K562 (cell line): ENCODE data around the gene CSF2RB. TPM values are rescaled to one million over a fixed set of nuclear protein-coding genes. Genes with fewer than 3 reads are reported as not detected.

ENCODE experiments used
- ATF7 ChIP-seq: fragments of 450-650 bp; IDR thresholded peaks from 2 replicates; pipeline ENCODE4 v1.7.1; 2014; ENCODE audit warnings: mild to moderate bottlenecking, moderate library complexity
- BHLHE40 ChIP-seq: IDR thresholded peaks from 2 replicates; pipeline ENCODE4 v1.6.1; 2011; ENCODE audit warnings: low read length, improper control_type of control experiment
- BRD4 ChIP-seq: fragments of 200-600 bp; sonication (generic); IDR thresholded peaks from 2 replicates; pipeline ENCODE4 v1.6.1; 2017; ENCODE audit warnings: inconsistent platforms
- FOXP1 ChIP-seq: sonication (generic); formaldehyde crosslinking; IDR thresholded peaks from 2 replicates; pipeline ENCODE4 v1.8.0; 2022; ENCODE audit warnings: mild to moderate bottlenecking, missing genetic modification reagents
- HDAC2 ChIP-seq: fragments of 450-650 bp; IDR thresholded peaks from 2 replicates; pipeline ENCODE4 v1.6.1; 2016; ENCODE audit warnings: mild to moderate bottlenecking
- IFI16 ChIP-seq: fragments of 250-450 bp; sonication (Bioruptor Pico); IDR thresholded peaks from 2 replicates; pipeline ENCODE4 v2.1.2; 2022; ENCODE audit warnings: mild to moderate bottlenecking, inconsistent platforms
- KAT7 ChIP-seq: sonication (generic); formaldehyde crosslinking; IDR thresholded peaks from 2 replicates; pipeline ENCODE4 v1.8.0; 2022; ENCODE audit warnings: missing genetic modification reagents, mild to moderate bottlenecking, borderline replicate concordance
- L3MBTL2 ChIP-seq: fragments of 450-650 bp; IDR thresholded peaks from 2 replicates; pipeline ENCODE4 v1.6.1; 2016; ENCODE audit warnings: mild to moderate bottlenecking, moderate library complexity
- MAFG ChIP-seq: fragments of 450-650 bp; conservative IDR thresholded peaks from 2 replicates; pipeline ENCODE4 v1.6.1; 2016; ENCODE audit warnings: missing genetic modification characterization, missing compliant biosample characterization
- MCM7 ChIP-seq, 2 experiments: fragments of 450-650 bp; IDR thresholded peaks; 2 replicates each; pipeline ENCODE4 v1.6.1; 2016 to 2018
- NR2C1 ChIP-seq, 2 experiments: fragments of 450-650 bp; IDR thresholded peaks; 2 replicates each; pipeline ENCODE4 v1.6.1; 2017; ENCODE audit warnings: mild to moderate bottlenecking in 2 of 2, antibody characterized with exemption in 1 of 2, inconsistent platforms in 1 of 2, missing compliant biosample characterization in 1 of 2, missing genetic modification characterization in 1 of 2
- NR4A1 ChIP-seq, 2 experiments: fragments of 250-450 bp in 1 of 2; fragments of 450-650 bp in 1 of 2; sonication (Bioruptor Pico) in 1 of 2; IDR thresholded peaks; 2 replicates each; pipeline versions ENCODE4 v1.4.0 to v1.6.1; 2016 to 2020; ENCODE audit warnings: mild to moderate bottlenecking in 2 of 2, missing compliant biosample characterization in 1 of 2, missing genetic modification characterization in 1 of 2, moderate library complexity in 1 of 2
- PTTG1 ChIP-seq: fragments of 450-650 bp; IDR thresholded peaks from 2 replicates; pipeline ENCODE4 v1.6.1; 2016; ENCODE audit warnings: low read depth, mild to moderate bottlenecking, missing genetic modification characterization, missing compliant biosample characterization
- RFX5 ChIP-seq: IDR thresholded peaks from 2 replicates; pipeline ENCODE4 v1.6.1; 2011; ENCODE audit warnings: low read depth, mild to moderate bottlenecking, improper control_type of control experiment, low read length
- SMAD4 ChIP-seq: fragments of 250-450 bp; sonication (Bioruptor Pico); conservative IDR thresholded peaks from 2 replicates; pipeline ENCODE4 v1.8.0; 2021; ENCODE audit warnings: inconsistent platforms, mild to moderate bottlenecking, moderate library complexity
- SP1 ChIP-seq: sonication (generic); formaldehyde crosslinking; IDR thresholded peaks from 2 replicates; pipeline ENCODE4 v1.8.1; 2022; ENCODE audit warnings: mild to moderate bottlenecking, missing genetic modification reagents
- TEAD2 ChIP-seq: fragments of 450-650 bp; IDR thresholded peaks from 2 replicates; pipeline ENCODE4 v1.6.1; 2016; ENCODE audit warnings: missing genetic modification characterization, control low read depth, missing compliant biosample characterization
- ZNF239 ChIP-seq: fragments of 250-450 bp; sonication (Bioruptor Pico); IDR thresholded peaks from 2 replicates; pipeline ENCODE4 v1.4.0; 2020; ENCODE audit warnings: mild to moderate bottlenecking
- ZNF263 ChIP-seq: sonication (generic); formaldehyde crosslinking; IDR thresholded peaks from 2 replicates; pipeline ENCODE4 v1.8.0; 2022; ENCODE audit warnings: mild to moderate bottlenecking, missing genetic modification reagents, borderline replicate concordance
- ZNF77 ChIP-seq: fragments of 250-450 bp; sonication (Bioruptor Pico); IDR thresholded peaks from 2 replicates; pipeline ENCODE4 v1.5.0; 2020
- ZZZ3 ChIP-seq: fragments of 450-650 bp; IDR thresholded peaks from 2 replicates; pipeline ENCODE4 v1.6.1; 2016; ENCODE audit warnings: antibody characterized with exemption, mild to moderate bottlenecking, moderate library complexity
- polyA plus RNA-seq, 8 experiments: library from polyadenylated mRNA; depleted of rRNA in 4 of 8; stranded (reverse) in 5 of 8; unstranded in 3 of 8; fragments of >200 nt; fragmentation: Nextera tagmentation in 2 of 8; fragmentation: Illumina TruSeq in 1 of 8; extraction: Ambion mirVana in 2 of 8; extraction: Trizol in 1 of 8; gene quantifications; 2 replicates each; pipeline versions ENCODE4 v1.2.1 to v1.2.3, GENCODE V29; 2011 to 2014; ENCODE audit warnings: inconsistent platforms in 1 of 8, missing spikeins in 1 of 8
- total RNA-seq, 7 experiments: library from RNA; depleted of rRNA in 6 of 7; stranded (reverse); fragments of >200 nt in 6 of 7; fragmentation: Illumina TruSeq in 2 of 7; extraction: Trizol in 2 of 7; gene quantifications; 2 replicates each; pipeline versions ENCODE4 v1.2.1 to v1.2.3, GENCODE V29; 2011 to 2021; ENCODE audit warnings: low replicate concordance in 1 of 7
- TF ChIP-seq, protein P1 (sequence below), 2 experiments: IDR thresholded peaks; 2 replicates each; pipeline ENCODE4 v1.6.1; 2011; ENCODE audit warnings: borderline replicate concordance in 1 of 2, control low read depth in 1 of 2, low read depth in 1 of 2, low read length in 1 of 2, mild to moderate bottlenecking in 1 of 2, mixed read lengths in 1 of 2, moderate library complexity in 1 of 2; ENCODE audit not compliant: insufficient read depth in 1 of 2, insufficient read length in 1 of 2, poor library complexity in 1 of 2, severe bottlenecking in 1 of 2; ENCODE audit errors: extremely low read depth in 1 of 2
- TF ChIP-seq, protein P2 (sequence below): fragments of 450-650 bp; IDR thresholded peaks from 2 replicates; pipeline ENCODE4 v1.6.1; 2016
- TF ChIP-seq, protein P3 (sequence below): sonication (generic); formaldehyde crosslinking; IDR thresholded peaks from 2 replicates; pipeline ENCODE4 v1.8.0; 2022; ENCODE audit warnings: mild to moderate bottlenecking, missing genetic modification reagents, borderline replicate concordance
- TF ChIP-seq, protein P4 (sequence below): fragments of 250-450 bp; sonication (Bioruptor Pico); IDR thresholded peaks from 2 replicates; pipeline ENCODE4 v1.4.0; 2020

Gene CSF2RB
- total and polyA plus RNA-seq, 9 of the 15 experiments (the other 6 are each of a cell fraction or from before 2014, with no cell fraction given), result 0.04 to 1.0 (median 0.36) TPM

DNA sequence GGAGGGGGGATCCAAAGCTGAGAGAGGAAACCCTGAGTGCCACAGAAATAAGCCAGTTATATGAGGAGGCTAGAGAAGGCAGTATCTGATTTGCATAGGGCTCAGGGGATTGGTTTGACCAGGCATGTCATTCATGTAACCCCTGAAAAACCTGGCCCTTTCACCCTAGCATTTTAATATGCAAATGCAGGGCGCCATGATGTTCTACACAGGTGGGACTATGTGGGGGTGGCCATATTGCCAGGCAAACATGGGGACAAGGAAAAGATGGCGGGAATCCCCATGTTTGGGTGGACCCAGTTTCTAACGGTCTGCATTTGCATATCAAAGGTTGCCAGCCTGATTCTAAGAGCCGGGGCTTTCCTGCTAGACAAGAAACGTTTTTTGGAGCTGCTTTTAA, 27.2 kb downstream of the CSF2RB start (continued):
- TF ChIP-seq NR4A1 (CRISPR knock-in tag; IDR thresholded peaks at IDR 0.05) (no peak), NR4A1 (tag; IDR thresholded peaks at IDR 0.05) (no peak), SP1 (CRISPR knock-in tag) (no peak), PTTG1 (tag) (no peak), HDAC2 (no peak), SMAD4 (CRISPR knock-in tag) (no peak), RFX5 (no peak), FOXP1 (CRISPR knock-in tag) (no peak), BHLHE40 (no peak), MAFG (tag) (no peak), ZNF263 (CRISPR knock-in tag) (no peak), MCM7 (IDR thresholded peaks at IDR 0.05) (no peak), ZNF239 (CRISPR knock-in tag) (no peak), ZNF77 (CRISPR knock-in tag) (no peak), ATF7 (no peak), BRD4 (no peak), TEAD2 (no peak), L3MBTL2 (no peak), IFI16 (no peak), NR2C1 (IDR thresholded peaks at IDR 0.05) (no peak), NR2C1 (tag; IDR thresholded peaks at IDR 0.05) (0 out of 2 replicates have a peak, but pooled peaks have one; percentile 31), ZZZ3 (no peak), KAT7 (CRISPR knock-in tag) (no peak)
- TF ChIP-seq, protein P1, sequence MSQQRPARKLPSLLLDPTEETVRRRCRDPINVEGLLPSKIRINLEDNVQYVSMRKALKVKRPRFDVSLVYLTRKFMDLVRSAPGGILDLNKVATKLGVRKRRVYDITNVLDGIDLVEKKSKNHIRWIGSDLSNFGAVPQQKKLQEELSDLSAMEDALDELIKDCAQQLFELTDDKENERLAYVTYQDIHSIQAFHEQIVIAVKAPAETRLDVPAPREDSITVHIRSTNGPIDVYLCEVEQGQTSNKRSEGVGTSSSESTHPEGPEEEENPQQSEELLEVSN (IDR thresholded peaks at IDR 0.05; ENCODE audit: borderline replicate concordance in 1 of 2, extremely low read depth in 1 of 2, insufficient read depth in 1 of 2, insufficient read length in 1 of 2, low read depth in 1 of 2, low read length in 1 of 2, poor library complexity in 1 of 2, severe bottlenecking in 1 of 2), result peak in 1 of 2 experiments; percentile 25
- TF ChIP-seq, protein P2, sequence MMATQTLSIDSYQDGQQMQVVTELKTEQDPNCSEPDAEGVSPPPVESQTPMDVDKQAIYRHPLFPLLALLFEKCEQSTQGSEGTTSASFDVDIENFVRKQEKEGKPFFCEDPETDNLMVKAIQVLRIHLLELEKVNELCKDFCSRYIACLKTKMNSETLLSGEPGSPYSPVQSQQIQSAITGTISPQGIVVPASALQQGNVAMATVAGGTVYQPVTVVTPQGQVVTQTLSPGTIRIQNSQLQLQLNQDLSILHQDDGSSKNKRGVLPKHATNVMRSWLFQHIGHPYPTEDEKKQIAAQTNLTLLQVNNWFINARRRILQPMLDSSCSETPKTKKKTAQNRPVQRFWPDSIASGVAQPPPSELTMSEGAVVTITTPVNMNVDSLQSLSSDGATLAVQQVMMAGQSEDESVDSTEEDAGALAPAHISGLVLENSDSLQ, result peak; percentile 93
- TF ChIP-seq, protein P3, sequence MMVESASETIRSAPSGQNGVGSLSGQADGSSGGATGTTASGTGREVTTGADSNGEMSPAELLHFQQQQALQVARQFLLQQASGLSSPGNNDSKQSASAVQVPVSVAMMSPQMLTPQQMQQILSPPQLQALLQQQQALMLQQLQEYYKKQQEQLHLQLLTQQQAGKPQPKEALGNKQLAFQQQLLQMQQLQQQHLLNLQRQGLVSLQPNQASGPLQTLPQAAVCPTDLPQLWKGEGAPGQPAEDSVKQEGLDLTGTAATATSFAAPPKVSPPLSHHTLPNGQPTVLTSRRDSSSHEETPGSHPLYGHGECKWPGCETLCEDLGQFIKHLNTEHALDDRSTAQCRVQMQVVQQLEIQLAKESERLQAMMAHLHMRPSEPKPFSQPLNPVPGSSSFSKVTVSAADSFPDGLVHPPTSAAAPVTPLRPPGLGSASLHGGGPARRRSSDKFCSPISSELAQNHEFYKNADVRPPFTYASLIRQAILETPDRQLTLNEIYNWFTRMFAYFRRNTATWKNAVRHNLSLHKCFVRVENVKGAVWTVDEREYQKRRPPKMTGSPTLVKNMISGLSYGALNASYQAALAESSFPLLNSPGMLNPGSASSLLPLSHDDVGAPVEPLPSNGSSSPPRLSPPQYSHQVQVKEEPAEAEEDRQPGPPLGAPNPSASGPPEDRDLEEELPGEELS (CRISPR knock-in tag), result no peak
- TF ChIP-seq, protein P4, sequence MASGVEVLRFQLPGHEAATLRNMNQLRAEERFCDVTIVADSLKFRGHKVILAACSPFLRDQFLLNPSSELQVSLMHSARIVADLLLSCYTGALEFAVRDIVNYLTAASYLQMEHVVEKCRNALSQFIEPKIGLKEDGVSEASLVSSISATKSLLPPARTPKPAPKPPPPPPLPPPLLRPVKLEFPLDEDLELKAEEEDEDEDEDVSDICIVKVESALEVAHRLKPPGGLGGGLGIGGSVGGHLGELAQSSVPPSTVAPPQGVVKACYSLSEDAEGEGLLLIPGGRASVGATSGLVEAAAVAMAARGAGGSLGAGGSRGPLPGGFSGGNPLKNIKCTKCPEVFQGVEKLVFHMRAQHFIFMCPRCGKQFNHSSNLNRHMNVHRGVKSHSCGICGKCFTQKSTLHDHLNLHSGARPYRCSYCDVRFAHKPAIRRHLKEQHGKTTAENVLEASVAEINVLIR (CRISPR knock-in tag), result no peak
